HG02588 (cell line): ENCODE results near the gene ABCB4.
A peak's percentile ranks its signal among the peaks of the same experiment; 100 is the strongest.

Source experiments
- ATAC-seq: cut with Tn5 transposase; IDR thresholded peaks from one replicate; pipeline ENCODE4 v1.9.1; 2021; ENCODE audit warnings: mild to moderate bottlenecking, moderate library complexity; ENCODE audit not compliant: unreplicated experiment

Gene ABCB4

DNA sequence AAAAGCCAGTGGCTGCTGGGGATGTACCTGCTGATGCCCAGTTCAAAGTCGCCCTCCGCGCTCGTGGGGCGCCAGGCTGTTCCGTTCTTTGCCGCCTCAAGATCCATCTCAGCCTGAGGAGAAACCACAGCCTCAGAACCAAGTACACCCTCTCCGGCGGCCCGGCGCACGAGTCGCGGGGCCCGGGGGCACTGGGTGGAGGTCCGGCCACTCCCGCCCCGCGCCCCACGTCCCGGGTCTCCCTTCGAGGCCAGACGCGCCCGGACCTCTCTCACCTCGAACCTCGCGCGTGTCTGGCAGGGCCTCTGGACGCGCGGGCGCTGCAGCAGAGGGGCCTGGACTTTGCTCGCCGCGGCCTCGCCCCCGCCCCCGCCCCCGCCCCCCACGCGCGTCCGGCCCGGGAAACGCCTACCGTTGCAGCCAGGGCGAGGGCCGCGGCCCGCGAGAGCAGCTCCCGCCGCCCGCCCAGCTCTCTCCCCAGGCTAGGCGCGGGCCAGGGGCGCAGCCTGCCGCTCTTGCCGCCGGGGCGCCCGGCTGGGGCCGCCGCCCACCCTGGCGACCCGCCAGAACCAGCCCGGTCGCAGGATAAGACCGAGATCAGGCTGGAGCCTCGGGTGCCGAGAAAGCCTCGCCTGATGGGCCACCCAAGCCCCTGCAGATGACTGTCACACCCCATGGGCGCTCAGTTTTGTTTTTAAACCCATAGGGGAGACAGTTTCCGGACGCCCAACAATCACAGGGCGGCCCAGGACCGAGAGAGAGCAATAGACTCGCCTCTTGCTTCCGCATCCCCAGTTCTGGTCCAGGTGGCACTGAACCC lies at the start of gene ABCB4:
Gene ABCB4 (minus strand): TSS at position 322 of the 820 bp plus-strand sequence. CDS start 215 bp downstream, at position 107.
- ATAC-seq: peak; percentile 28

DNA sequence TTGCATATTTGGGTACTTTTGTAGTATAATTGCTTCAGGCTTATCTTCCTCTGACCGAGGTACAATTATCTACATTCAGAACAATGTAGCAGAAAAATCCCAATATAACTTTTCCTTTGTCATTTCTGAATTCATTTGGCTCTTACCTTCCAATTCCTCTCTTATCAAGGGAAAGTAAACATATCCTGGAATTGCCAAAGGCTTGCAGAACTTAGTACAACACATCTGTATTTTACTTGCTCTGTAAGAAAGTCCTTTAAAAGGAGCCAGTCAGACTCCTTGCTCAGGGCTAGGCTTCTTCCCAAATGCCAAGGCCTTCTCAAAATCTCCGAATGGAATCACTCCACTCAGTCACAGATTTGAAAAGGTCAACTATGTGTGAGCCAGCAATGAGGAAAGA lies 43.3 kb upstream of the ABCB4 start:
- no peak for ATAC-seq

DNA sequence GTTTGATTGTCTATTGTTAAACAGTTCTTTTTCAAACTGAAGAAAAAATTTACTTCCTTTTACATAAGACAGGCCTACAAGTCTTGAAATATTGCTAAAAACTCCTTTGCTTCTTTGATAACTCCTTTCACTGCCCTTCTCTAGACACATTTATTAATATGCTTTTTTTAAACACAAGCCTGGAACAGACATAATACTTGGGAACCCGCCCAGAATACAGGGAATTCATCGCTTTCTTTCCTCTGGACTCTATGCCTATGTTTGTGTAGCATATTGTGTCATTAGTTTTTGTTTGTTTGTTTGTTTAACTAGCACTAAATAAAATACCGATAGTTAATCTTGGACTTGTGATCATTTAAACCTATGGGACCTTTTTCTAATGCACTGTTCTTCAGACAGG lies 42.4 kb upstream of the ABCB4 start:
- ATAC-seq: no peak

GRCh38 chr7:87517136-87517815 lies 41.8 kb upstream of the ABCB4 start:
- ATAC-seq: no peak

DNA sequence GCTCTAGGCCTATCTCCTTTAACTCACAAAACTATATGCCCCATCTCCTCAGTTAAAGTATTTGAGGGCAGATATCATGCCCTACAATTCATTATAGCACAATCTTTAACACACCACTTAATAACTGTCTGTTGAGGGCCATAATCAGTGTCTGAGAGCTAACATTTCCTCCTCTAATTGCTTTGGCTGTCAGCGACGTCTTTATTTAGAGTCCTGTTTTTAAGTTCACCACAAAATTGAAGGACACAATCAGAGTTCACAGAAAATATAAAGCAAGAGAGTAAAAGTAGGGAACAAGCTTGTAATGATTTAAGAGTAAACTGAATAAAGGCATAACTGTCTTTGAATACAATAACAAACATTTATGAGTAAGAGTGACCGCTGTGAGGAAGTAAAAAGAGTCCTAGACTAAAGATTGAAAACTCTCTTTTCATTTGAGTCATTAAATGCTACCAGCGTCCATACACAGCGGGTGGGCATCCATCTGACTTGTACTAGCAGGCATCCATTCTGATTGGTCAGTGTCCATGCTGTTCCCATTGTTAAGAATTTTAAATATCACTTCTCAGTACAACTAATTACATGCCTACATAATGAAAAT lies 38.4 kb upstream of the ABCB4 start:
- ATAC-seq: no peak

DNA sequence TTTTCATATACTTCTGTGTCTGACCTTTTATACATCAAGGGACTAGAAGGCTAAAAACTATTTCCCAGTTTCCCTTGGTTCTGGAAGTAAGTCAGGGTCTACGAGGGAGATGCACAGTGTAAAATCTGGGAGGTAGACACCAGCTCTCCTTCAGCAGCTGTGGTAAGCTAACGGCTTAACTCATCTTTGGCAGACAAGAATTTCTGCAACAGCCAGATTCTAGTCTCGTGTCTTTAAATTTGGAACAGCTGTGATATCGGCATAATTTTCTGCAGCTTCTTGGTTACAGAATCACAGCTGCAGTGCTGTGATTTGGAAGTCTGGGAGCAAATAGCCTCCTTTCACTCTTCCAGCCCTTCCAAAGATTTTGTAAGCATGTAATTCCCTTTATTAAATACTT lies 37.4 kb upstream of the ABCB4 start:
- no peak for ATAC-seq

DNA sequence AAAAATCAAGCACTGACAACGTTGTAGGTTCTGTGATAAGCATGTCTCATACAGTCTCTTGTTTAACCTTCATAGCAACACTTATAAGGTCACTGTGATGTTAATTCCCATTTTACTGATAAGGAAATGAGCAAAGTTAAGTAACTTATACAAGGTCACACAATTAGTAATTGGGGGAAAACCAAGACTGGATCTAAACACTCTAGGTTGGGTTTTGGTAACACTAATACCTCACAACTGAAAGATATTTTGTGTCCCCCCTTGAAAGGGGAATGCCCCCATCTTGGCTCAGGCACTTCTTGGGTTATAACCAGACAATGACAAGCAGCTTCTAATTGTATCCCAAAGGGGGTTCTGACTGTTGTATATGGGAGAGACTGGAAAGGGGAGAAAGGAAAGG lies 36.0 kb upstream of the ABCB4 start:
- ATAC-seq: no peak

DNA sequence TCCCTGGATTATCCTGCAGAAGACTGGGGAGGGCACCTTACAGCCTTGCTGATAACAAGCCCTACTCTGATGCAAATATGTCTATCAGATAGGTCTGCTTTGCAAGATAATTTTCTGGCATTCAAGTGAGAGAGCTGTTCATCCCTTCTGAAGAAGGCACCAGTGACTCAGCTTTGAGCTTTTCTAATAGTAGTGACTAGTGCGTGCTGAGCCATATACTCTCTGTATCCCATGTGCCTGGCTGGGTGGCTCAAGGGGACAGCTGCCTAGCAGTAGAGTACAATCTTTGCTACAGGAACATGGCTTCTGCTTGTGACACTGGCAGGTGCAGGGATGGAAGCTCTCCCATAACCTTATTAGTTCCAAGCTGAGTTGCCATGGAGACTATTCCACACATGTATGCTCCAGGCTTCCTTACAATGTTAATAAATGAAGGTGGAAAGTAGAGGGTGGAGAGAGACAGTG lies 35.0 kb upstream of the ABCB4 start:
- ATAC-seq: no peak

GRCh38 chr7:87507446-87507845 lies 32.0 kb upstream of the ABCB4 start:
- no peak for ATAC-seq

DNA sequence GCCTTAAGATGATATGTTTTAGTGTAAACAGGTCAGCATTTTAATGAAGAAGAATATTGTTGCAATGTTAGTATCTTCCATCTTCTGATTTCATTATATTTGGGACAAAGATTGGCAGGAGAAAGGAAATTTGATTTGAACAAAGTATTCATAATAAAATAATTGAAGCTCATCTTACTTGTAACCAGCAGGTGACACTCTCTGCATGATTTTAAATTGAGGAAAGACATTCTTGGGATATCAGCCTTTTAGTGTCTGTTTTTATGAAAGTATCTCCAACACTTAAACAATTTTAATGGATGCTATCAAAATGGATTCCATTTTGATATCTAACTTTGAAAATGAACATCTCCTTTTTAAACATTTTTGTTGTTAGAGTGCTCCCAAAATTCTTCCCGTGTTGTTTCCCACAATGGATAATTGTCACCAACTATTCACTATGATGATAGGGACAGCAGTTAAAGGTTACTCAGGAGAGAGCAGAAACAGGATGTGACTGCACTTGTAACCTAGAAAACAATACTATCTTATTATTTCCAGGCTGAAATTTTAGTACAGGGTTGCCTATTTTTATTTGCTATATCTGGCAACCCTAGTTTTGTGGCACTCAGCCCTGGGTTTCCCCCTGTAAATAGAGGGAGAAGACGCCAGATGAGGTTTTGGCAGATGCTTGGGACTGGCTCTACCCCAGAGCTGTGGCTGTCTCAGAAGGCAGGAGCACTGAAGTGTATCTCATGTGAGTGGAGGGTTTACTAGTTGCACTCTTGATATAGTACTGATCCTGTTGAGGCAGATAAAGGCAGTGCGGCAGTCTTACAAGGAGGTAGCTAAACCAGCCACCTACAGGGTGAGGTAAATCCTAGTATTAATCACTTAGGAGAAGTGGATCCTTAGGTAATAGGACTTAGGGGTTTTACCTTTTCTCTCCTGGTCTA lies 31.0 kb upstream of the ABCB4 start:
- ATAC-seq: no peak

- ATAC-seq: peak; percentile 53
These were observed 30.2 kb upstream of the ABCB4 start for GRCh38 chr7:87505557-87506245.

- no peak for ATAC-seq
These were observed 29.6 kb upstream of the ABCB4 start for GRCh38 chr7:87505122-87505521.

DNA sequence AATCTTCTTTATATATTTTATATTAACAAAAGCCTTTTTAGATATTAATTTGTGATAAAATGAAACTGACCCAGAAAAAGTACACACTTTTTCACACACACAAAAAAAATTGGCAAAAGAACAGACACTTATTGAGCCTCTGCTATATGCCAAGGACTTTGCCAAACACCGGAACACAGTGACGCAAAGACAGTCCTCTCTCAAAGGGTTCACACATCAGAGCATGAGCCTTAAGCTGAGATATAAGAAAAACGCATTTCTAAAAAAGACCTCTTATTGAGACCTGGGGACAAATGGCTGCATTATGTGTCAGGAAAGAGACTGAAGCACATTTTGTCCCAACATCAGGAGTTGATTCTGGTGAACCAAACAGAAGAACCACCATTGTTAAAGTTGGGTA lies 24.0 kb upstream of the ABCB4 start:
- no peak for ATAC-seq

- no peak for ATAC-seq
These were observed 23.4 kb upstream of the ABCB4 start for GRCh38 chr7:87498893-87499292.

DNA sequence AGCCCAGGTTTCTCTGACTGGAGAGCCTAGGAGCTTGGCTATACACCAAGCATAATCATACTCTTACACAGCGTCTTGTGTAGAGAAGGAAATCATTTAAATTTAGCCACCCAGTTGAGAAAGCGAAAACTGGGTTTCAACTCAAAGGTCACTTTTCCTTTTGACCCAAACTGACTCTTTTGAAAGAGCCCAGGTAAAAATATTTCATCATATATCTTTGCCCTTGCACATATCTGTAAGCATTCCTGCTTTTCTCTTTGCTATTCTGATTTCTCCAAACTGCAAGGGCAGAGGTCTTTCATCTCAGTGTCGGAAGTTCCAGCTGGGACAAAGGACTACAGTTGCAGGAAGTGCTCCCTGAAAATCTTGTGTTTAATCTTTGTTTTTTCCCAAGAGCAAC lies 22.0 kb upstream of the ABCB4 start:
- no peak for ATAC-seq

DNA sequence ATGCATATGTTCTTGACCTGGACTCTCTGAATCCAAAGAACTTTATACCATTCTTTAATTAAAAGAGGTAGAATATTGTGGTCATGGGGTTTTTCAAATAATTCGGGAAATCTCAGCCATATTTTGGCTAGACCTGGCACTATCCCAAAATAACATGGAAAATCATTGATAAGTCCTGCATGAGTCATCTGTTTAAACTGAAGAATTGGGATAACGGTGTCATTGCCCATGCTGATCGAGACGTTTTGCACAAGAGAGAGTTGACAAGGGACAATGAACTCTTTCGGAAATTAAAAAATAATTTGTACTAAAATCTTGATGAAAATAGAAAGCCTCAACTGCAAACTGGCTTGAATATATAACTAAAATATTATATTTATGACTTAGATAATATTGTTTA lies 19.9 kb upstream of the ABCB4 start:
- no peak for ATAC-seq

GRCh38 chr7:87494454-87494853 lies 19.0 kb upstream of the ABCB4 start:
- no peak for ATAC-seq

DNA sequence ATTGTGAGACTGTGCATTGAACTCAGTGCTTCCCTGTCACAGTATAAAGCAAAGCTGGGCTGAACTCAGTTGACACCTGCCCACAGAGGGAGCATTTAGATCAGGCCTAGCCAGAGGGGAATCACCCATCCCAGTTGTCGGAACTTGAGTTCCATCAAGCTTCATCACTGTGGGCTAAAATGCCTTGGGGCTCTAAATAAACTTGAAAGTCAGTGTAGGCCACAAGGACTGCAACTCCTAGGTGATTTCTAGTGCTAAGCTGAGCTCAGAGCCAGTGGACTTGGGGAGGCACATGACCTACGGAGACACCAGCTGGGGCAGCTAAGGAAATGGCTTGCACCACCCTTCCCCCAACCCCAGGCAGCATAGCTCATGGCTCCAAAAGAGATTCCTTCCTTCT lies 7.7 kb upstream of the ABCB4 start:
- no peak for ATAC-seq

GRCh38 chr7:87482115-87482514 lies 6.6 kb upstream of the ABCB4 start:
- no peak for ATAC-seq

DNA sequence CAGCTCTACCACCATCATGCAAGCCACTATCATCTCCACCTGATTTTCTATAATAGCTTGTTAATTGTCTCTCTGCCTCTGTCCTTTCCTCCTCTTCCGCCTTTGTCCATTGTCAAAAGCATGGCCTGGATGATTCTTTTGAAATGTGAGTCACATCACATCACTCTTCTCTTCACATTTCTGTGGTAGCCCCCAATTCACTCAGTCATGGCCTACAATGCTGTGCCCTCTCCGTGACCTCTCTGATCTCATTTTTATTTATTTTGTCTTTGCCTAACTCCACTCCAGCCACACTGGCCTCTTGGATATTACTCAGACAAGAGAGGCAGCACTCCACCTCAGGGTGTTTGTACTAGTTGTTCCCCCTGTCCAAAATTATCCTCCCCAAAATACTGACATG lies 4.9 kb upstream of the ABCB4 start:
- no peak for ATAC-seq
